ENCODE data around the gene NUDT9. TPM values are rescaled to one million over a fixed set of nuclear protein-coding genes. Genes with fewer than 3 reads are reported as not detected.
"Not testable (repeated sequence)": the region's sequence is repeated elsewhere in the genome, so short reads cannot be mapped to it uniquely, and the experiment has no call there.

Gene NUDT9
- total and polyA plus RNA-seq, 3 donors from 2014 or later: 28.4 to 45.0 (median 38.0) TPM

GRCh38 chr4:87433342-87433741 is 11.0 kb downstream of the NUDT9 start:
- H3K36me3 ChIP-seq (ENCODE audit: low read depth, missing control alignments): no peaks in the 10 kb centered on the region
- WGBS, 2 donors: 87 to 88% methylated on average over 2 of the region's 2 CpGs
- no peaks in the 10 kb centered on the region for H3K4me1 ChIP-seq
- TF ChIP-seq POLR2A (IDR thresholded peaks at IDR 0.05): no peak
- no peak overlapping the region for H3K4me3 ChIP-seq
- DNase-seq: no peak
- intact Hi-C loops (cut with DNase I; ENCODE audit: low total_unique reads): no loop called here
- no peaks in the 10 kb centered on the region for H3K9me3 ChIP-seq
- no peak overlapping the region for H3K27ac ChIP-seq
- H3K27me3 ChIP-seq: no peaks in the 10 kb centered on the region

GRCh38 chr4:87442889-87443288 is 20.5 kb downstream of the NUDT9 start:
- intact Hi-C loops (cut with DNase I; ENCODE audit: low total_unique reads): no loop called here
- DNase-seq: no peak
- Histone ChIP-seq H3K4me3 (no peak overlapping the region), H3K9me3 (no peaks in the 10 kb centered on the region), H3K36me3 (ENCODE audit: low read depth, missing control alignments) (no peaks in the 10 kb centered on the region), H3K27ac (no peak overlapping the region), H3K27me3 (no peaks in the 10 kb centered on the region), H3K4me1 (no peaks in the 10 kb centered on the region)
- WGBS, 2 donors: 93 to 94% methylated on average over 3 of the region's 3 CpGs
- TF ChIP-seq POLR2A (IDR thresholded peaks at IDR 0.05) (no peak), CTCF (IDR thresholded peaks at IDR 0.05) (no peak)

- TF ChIP-seq CTCF (IDR thresholded peaks at IDR 0.05) (no peak), POLR2A (IDR thresholded peaks at IDR 0.05) (no peak)
- Histone ChIP-seq H3K27me3 (no peaks in the 10 kb centered on the region), H3K36me3 (ENCODE audit: low read depth, missing control alignments) (no peaks in the 10 kb centered on the region), H3K4me3 (no peak overlapping the region), H3K4me1 (no peaks in the 10 kb centered on the region), H3K27ac (no peak overlapping the region), H3K9me3 (no peaks in the 10 kb centered on the region)
- no peak for DNase-seq
- WGBS, 2 donors: 90 to 97% methylated on average over 1 of the region's 1 CpG
- intact Hi-C loops (cut with DNase I; ENCODE audit: low total_unique reads): no loop called here
Observed at GRCh38 chr4:87444741-87445140, 22.4 kb downstream of the NUDT9 start.

- Histone ChIP-seq H3K9me3 (no peaks in the 10 kb centered on the region), H3K4me3 (no peak overlapping the region), H3K4me1 (no peaks in the 10 kb centered on the region), H3K27ac (no peak overlapping the region), H3K36me3 (ENCODE audit: low read depth, missing control alignments) (no peaks in the 10 kb centered on the region), H3K27me3 (no peaks in the 10 kb centered on the region)
- TF ChIP-seq CTCF (IDR thresholded peaks at IDR 0.05) (no peak), POLR2A (IDR thresholded peaks at IDR 0.05) (no peak)
- WGBS, 2 donors: 74 to 78% methylated on average over 3 of the region's 3 CpGs
- peak; percentile 21 for DNase-seq
- intact Hi-C loops (cut with DNase I; ENCODE audit: low total_unique reads): no loop called here
Observed at GRCh38 chr4:87445964-87446363, 23.6 kb downstream of the NUDT9 start.

GRCh38 chr4:87446375-87446774 is 24.0 kb downstream of the NUDT9 start:
- DNase-seq; H3K4me1 ChIP-seq; intact Hi-C loops (cut with DNase I; ENCODE audit: low total_unique reads); H3K36me3 ChIP-seq (ENCODE audit: low read depth, missing control alignments); H3K4me3 ChIP-seq; H3K27ac ChIP-seq; H3K9me3 ChIP-seq; H3K27me3 ChIP-seq: not testable (repeated sequence)
- 88 to 91% methylated on average over 6 of the region's 6 CpGs for WGBS, 2 donors

- Histone ChIP-seq H3K36me3 (ENCODE audit: low read depth, missing control alignments) (no peaks in the 10 kb centered on the region), H3K27me3 (no peaks in the 10 kb centered on the region), H3K4me3 (no peak overlapping the region), H3K9me3 (no peaks in the 10 kb centered on the region), H3K27ac (no peak overlapping the region), H3K4me1 (no peaks in the 10 kb centered on the region)
- TF ChIP-seq POLR2A (IDR thresholded peaks at IDR 0.05) (no peak), CTCF (IDR thresholded peaks at IDR 0.05) (no peak)
- intact Hi-C loops (cut with DNase I; ENCODE audit: low total_unique reads): no loop called here
- no peak for DNase-seq
Observed at GRCh38 chr4:87451537-87451936, 29.2 kb downstream of the NUDT9 start.

Measured in testis (tissue), 3 donors.